NCI-H2029 treated with DMSO at 0.1 percent for 48 hours (cell line): Measurements from ENCODE around the gene FBLL1.
"Not testable (repeated sequence)": the region's sequence is repeated elsewhere in the genome, so short reads cannot be mapped to it uniquely, and the experiment has no call there.

Experiments
- DNase-seq: peaks from one replicate; lab custom pipeline; 2025; lab: John Stamatoyannopoulos, UW

FBLL1 gene

GRCh38 chr5:168553377-168554130, 24.4 kb downstream of the FBLL1 start:
- no peak for DNase-seq

- DNase-seq: no peak
Observed at GRCh38 chr5:168557389-168557788, 28.3 kb downstream of the FBLL1 start.

- no peak for DNase-seq
Observed at GRCh38 chr5:168562279-168562678, 33.2 kb downstream of the FBLL1 start.

- DNase-seq: no peak
Observed at GRCh38 chr5:168563959-168564358, 34.9 kb downstream of the FBLL1 start.

GRCh38 chr5:168568738-168569137, 39.6 kb downstream of the FBLL1 start:
- no peak for DNase-seq

- DNase-seq: no peak
Observed at GRCh38 chr5:168570490-168571328, 41.6 kb downstream of the FBLL1 start.

- DNase-seq: not testable (repeated sequence)
Observed at GRCh38 chr5:168573663-168574062, 44.6 kb downstream of the FBLL1 start.

GRCh38 chr5:168574156-168574555, 45.1 kb downstream of the FBLL1 start:
- DNase-seq: not testable (repeated sequence)

- no peak for DNase-seq
Observed at GRCh38 chr5:168575391-168576372, 46.6 kb downstream of the FBLL1 start.

- DNase-seq: no peak
Observed at GRCh38 chr5:168578006-168578405, 48.9 kb downstream of the FBLL1 start.

- DNase-seq: no peak
Observed at GRCh38 chr5:168578538-168579487, 49.7 kb downstream of the FBLL1 start, which contains the start of gene PANK3. Gene PANK3, minus strand, starts transcription at chr5:168579368. Its CDS starts 85 bp downstream, at chr5:168579283.

GRCh38 chr5:168579488-168580226, 50.6 kb downstream of the FBLL1 start:
- DNase-seq: peak; percentile 88

GRCh38 chr5:168580227-168580508, 51.1 kb downstream of the FBLL1 start:
- no peak for DNase-seq
